DND-41 (cell line): ENCODE data around the gene LAIR1.

Source experiments
- ATAC-seq: fragments of 200-7000 bp; cut with Tn5 transposase; 3 replicates; pipeline ENCODE4 v1.9.1; 2021; ENCODE audit warnings: low read depth; ENCODE audit not compliant: insufficient read depth
- DNase-seq: peaks from one replicate; pipeline ENCODE4 v3.0.0-alpha.2; 2020
- H2AFZ ChIP-seq: 2 replicates; pipeline ENCODE4 v1.6.0; 2012; ENCODE audit warnings: low read depth, low read length
- H3K27ac ChIP-seq: 2 replicates; pipeline ENCODE4 v1.5.1; 2012; ENCODE audit warnings: low read length, inconsistent platforms
- H3K27me3 ChIP-seq: fragments of 200-600 bp; sonication (generic); 2 replicates; pipeline ENCODE4 v1.6.0; 2012; ENCODE audit warnings: low read length, mild to moderate bottlenecking, inconsistent platforms; ENCODE audit not compliant: insufficient read depth, poor library complexity
- H3K36me3 ChIP-seq: 2 replicates; pipeline ENCODE4 v1.5.1; 2012; ENCODE audit warnings: low read length, inconsistent platforms; ENCODE audit not compliant: insufficient read depth
- H3K4me1 ChIP-seq: 2 replicates; pipeline ENCODE4 v1.5.1; 2012; ENCODE audit warnings: mild to moderate bottlenecking, low read length; ENCODE audit not compliant: insufficient read depth
- H3K4me2 ChIP-seq: 2 replicates; pipeline ENCODE4 v1.6.0; 2012; ENCODE audit warnings: mild to moderate bottlenecking, moderate library complexity, low read length, inconsistent platforms; ENCODE audit not compliant: insufficient read depth
- H3K4me3 ChIP-seq, 2 experiments: fragments of 200-600 bp in 1 of 2; shearing (Covaris generic) in 1 of 2; 2 replicates each; pipeline ENCODE4 v1.5.1; 2012 to 2016; ENCODE audit warnings: inconsistent platforms in 2 of 2, low read length in 2 of 2, mild to moderate bottlenecking in 2 of 2, low read depth in 1 of 2, moderate library complexity in 1 of 2
- H3K79me2 ChIP-seq: 2 replicates; pipeline ENCODE4 v1.6.0; 2012; ENCODE audit warnings: low read length, inconsistent platforms; ENCODE audit not compliant: insufficient read depth
- H3K9ac ChIP-seq: 2 replicates; pipeline ENCODE4 v1.6.0; 2012; ENCODE audit warnings: low read depth, mild to moderate bottlenecking, inconsistent platforms, low read length, moderate library complexity
- H3K9me3 ChIP-seq: 2 replicates; pipeline ENCODE4 v1.5.1; 2012; ENCODE audit warnings: low read length, moderate library complexity, mild to moderate bottlenecking, inconsistent platforms; ENCODE audit not compliant: insufficient read depth, severe bottlenecking
- H4K20me1 ChIP-seq: 2 replicates; pipeline ENCODE4 v1.6.0; 2012; ENCODE audit warnings: low read length; ENCODE audit not compliant: insufficient read depth
- CTCF ChIP-seq: IDR thresholded peaks from 2 replicates; pipeline ENCODE4 v1.5.1; 2012; ENCODE audit warnings: borderline replicate concordance, low read length, moderate library complexity, mild to moderate bottlenecking; ENCODE audit not compliant: poor library complexity, severe bottlenecking; ENCODE audit errors: extremely low read depth
- EZH2 ChIP-seq: IDR thresholded peaks from 3 replicates; pipeline ENCODE4 v1.6.1; 2012; ENCODE audit warnings: borderline replicate concordance, low read depth, mild to moderate bottlenecking, moderate library complexity, low read length, inconsistent platforms; ENCODE audit not compliant: severe bottlenecking

Gene LAIR1

GRCh38 chr19:54392105-54392504, 27.4 kb upstream of the LAIR1 start:
- Histone ChIP-seq H3K79me2 (peaks cover 32% of the 10 kb centered on the region), H4K20me1 (peaks cover 8% of the 10 kb centered on the region; the same call in 1 of the 2 replicates), H3K4me1 (peaks cover 48% of the 10 kb centered on the region), H3K27ac (no peak overlapping the region), H3K36me3 (no peaks in the 10 kb centered on the region), H3K4me2 (no peak overlapping the region), H3K9me3 (no peaks in the 10 kb centered on the region), H3K27me3 (no peaks in the 10 kb centered on the region), H3K9ac (no peak overlapping the region), H3K4me3 (no peak overlapping the region), H2AFZ (no peak overlapping the region)
- no peak for ATAC-seq
- no peak for TF ChIP-seq CTCF
- TF ChIP-seq EZH2: no peak
- DNase-seq: no peak

GRCh38 chr19:54391589-54392061, 26.9 kb upstream of the LAIR1 start:
- TF ChIP-seq EZH2 (no peak), CTCF (peak; percentile 16)
- DNase-seq: no peak
- H3K9ac ChIP-seq: peak overlapping the region; percentile 72

GRCh38 chr19:54390942-54391577, 26.3 kb upstream of the LAIR1 start:
- DNase-seq: peak; percentile 82
- peak; percentile 22; the same call in 2 of the 3 replicates for ATAC-seq
- Histone ChIP-seq H3K36me3 (no peaks in the 10 kb centered on the region), H4K20me1 (peaks cover 8% of the 10 kb centered on the region; the same call in 1 of the 2 replicates), H3K9me3 (no peaks in the 10 kb centered on the region), H3K9ac (peak overlapping the region; percentile 72), H3K4me1 (peaks cover 53% of the 10 kb centered on the region), H3K27ac (peak overlapping the region; percentile 91), H3K4me3 (peak overlapping the region; percentile 11 to 54; a peak in 3 of 4 replicates), H3K79me2 (peaks cover 32% of the 10 kb centered on the region), H3K4me2 (peak overlapping the region; percentile 63), H3K27me3 (no peaks in the 10 kb centered on the region), H2AFZ (no peak overlapping the region)
- no peak for TF ChIP-seq EZH2
- TF ChIP-seq CTCF: peak; percentile 85

More at GRCh38 chr19:54391589-54392061, 26.9 kb upstream of the LAIR1 start:
- Histone ChIP-seq H3K27me3 (no peaks in the 10 kb centered on the region), H3K27ac (0 out of 2 replicates have a peak overlapping the region, but pooled peaks have one; percentile 41), H3K36me3 (no peaks in the 10 kb centered on the region), H3K4me1 (peaks cover 52% of the 10 kb centered on the region), H3K4me3 (peak overlapping the region in 1 of 2 experiments; percentile 54; a peak in 1 of 4 replicates), H2AFZ (no peak overlapping the region), H3K9me3 (no peaks in the 10 kb centered on the region), H4K20me1 (peaks cover 8% of the 10 kb centered on the region; the same call in 1 of the 2 replicates), H3K79me2 (peaks cover 32% of the 10 kb centered on the region), H3K4me2 (peak overlapping the region; percentile 63)
- ATAC-seq: no peak
